A172 (cell line): ENCODE data around the gene NIT2. TPM values are rescaled to one million over a fixed set of nuclear protein-coding genes. Genes with fewer than 3 reads are reported as not detected.
"Not testable (repeated sequence)": the region's sequence is repeated elsewhere in the genome, so short reads cannot be mapped to it uniquely, and the experiment has no call there.

ENCODE experiments used
- DNase-seq: peaks from one replicate; pipeline ENCODE4 v3.0.0-alpha.2; 2015; ENCODE audit warnings: low spot score
- total RNA-seq: library from RNA; depleted of rRNA; stranded (reverse); fragments of >200 nt; shearing (Covaris generic); gene quantifications from 2 replicates; pipeline ENCODE4 v1.2.3, GENCODE V29; 2014; rRNA removed

Gene NIT2
- total RNA-seq = 107 and 110 TPM in 2 replicates

- peak; percentile 69 for DNase-seq
Measured at GRCh38 chr3:100334488-100335351, at the start of gene NIT2. Gene NIT2, plus strand, starts transcription at chr3:100334757. Its CDS starts 35 bp downstream, at chr3:100334792.

GRCh38 chr3:100288288-100288894 lies 46.2 kb upstream of the NIT2 start:
- DNase-seq = no peak

- DNase-seq = no peak
Measured at GRCh38 chr3:100289339-100289738, 45.2 kb upstream of the NIT2 start.

- no peak for DNase-seq
Measured at GRCh38 chr3:100295089-100295488, 39.5 kb upstream of the NIT2 start.

GRCh38 chr3:100297784-100298183 lies 36.8 kb upstream of the NIT2 start:
- peak; percentile 10 for DNase-seq

- no peak for DNase-seq
Measured at GRCh38 chr3:100299016-100299415, 35.5 kb upstream of the NIT2 start.

- DNase-seq = no peak
Measured at GRCh38 chr3:100306695-100307094, 27.9 kb upstream of the NIT2 start.

GRCh38 chr3:100310355-100310965 lies 24.1 kb upstream of the NIT2 start:
- no peak for DNase-seq

GRCh38 chr3:100311011-100311410 lies 23.5 kb upstream of the NIT2 start:
- no peak for DNase-seq

GRCh38 chr3:100316641-100317069 lies 17.9 kb upstream of the NIT2 start:
- DNase-seq = peak; percentile 57

GRCh38 chr3:100317912-100318311 lies 16.6 kb upstream of the NIT2 start:
- DNase-seq = no peak

GRCh38 chr3:100319951-100320350 lies 14.6 kb upstream of the NIT2 start:
- no peak for DNase-seq

GRCh38 chr3:100324044-100324443 lies 10.5 kb upstream of the NIT2 start:
- no peak for DNase-seq

GRCh38 chr3:100325827-100326226 lies 8.7 kb upstream of the NIT2 start:
- DNase-seq = no peak

- DNase-seq = not testable (repeated sequence)
Measured at GRCh38 chr3:100327377-100327776, 7.2 kb upstream of the NIT2 start.

- DNase-seq = no peak
Measured at GRCh38 chr3:100329800-100330489, 4.6 kb upstream of the NIT2 start.

- DNase-seq = no peak
Measured at GRCh38 chr3:100330651-100331050, 3.9 kb upstream of the NIT2 start.

GRCh38 chr3:100331660-100332059 lies 2.9 kb upstream of the NIT2 start:
- DNase-seq = no peak

GRCh38 chr3:100333051-100333450 lies 1.5 kb upstream of the NIT2 start:
- DNase-seq = no peak

- DNase-seq = no peak
Measured at GRCh38 chr3:100333970-100334487, 528 bp upstream of the NIT2 start.

- DNase-seq = peak; percentile 37
Measured at GRCh38 chr3:100335434-100335833, 877 bp downstream of the NIT2 start.

GRCh38 chr3:100336229-100336628 lies 1.7 kb downstream of the NIT2 start:
- not testable (repeated sequence) for DNase-seq
